ENCODE measurements around the gene PCDHGB7.

DNA sequence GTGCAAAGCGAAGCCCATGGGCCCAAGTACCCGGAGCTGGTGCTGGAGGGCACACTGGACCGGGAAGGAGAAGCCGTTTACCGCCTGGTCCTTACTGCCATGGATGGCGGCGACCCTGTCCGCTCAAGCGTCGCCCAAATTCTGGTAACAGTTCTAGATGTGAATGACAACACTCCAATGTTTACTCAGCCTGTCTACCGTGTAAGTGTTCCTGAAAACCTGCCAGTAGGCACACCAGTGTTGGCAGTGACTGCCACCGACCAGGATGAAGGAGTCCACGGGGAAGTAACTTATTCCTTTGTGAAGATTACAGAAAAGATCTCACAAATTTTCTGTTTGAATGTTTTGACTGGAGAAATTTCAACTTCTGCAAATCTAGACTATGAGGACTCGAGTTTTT, 42.9 kb upstream of the PCDHGB7 start:
- TF ChIP-seq, protein P1, sequence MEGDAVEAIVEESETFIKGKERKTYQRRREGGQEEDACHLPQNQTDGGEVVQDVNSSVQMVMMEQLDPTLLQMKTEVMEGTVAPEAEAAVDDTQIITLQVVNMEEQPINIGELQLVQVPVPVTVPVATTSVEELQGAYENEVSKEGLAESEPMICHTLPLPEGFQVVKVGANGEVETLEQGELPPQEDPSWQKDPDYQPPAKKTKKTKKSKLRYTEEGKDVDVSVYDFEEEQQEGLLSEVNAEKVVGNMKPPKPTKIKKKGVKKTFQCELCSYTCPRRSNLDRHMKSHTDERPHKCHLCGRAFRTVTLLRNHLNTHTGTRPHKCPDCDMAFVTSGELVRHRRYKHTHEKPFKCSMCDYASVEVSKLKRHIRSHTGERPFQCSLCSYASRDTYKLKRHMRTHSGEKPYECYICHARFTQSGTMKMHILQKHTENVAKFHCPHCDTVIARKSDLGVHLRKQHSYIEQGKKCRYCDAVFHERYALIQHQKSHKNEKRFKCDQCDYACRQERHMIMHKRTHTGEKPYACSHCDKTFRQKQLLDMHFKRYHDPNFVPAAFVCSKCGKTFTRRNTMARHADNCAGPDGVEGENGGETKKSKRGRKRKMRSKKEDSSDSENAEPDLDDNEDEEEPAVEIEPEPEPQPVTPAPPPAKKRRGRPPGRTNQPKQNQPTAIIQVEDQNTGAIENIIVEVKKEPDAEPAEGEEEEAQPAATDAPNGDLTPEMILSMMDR (IDR thresholded peaks at IDR 0.05), result no peak
- TF ChIP-seq POLR2A (IDR thresholded peaks at IDR 0.05), result no peak

Measured in uterus (tissue), 2 donors.